Activated T-cell treated with anti-CD3 and anti-CD28 coated beads, Interleukin-2, amount 50 U/mL, for 48 hours (primary cell): ENCODE data around the gene LRP1-AS.

Experiments
- DNase-seq, 2 experiments: peaks; one replicate each; pipeline ENCODE4 v3.0.0-alpha.2; 2020

The LRP1-AS gene

DNA sequence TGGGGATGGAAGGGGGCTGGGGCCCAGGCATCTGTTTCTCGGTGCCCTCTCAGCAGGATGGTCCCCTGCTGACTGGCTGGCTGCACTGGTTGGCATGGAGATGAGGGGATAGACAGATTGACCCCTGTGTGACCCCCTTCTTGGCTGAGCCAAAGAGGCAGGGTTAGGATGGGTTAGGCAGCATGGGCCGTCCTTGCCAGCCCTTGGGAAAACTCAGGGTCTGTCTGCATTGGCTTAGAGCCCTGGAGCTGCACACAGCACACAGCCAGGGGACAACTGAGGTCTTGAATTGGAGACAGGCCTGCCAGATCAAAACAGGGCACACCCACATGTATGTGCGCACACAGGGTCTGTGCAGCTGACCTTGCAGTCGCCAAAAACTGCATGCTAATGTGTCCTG lies 11.2 kb upstream of the LRP1-AS start:
- no peak for DNase-seq

DNA sequence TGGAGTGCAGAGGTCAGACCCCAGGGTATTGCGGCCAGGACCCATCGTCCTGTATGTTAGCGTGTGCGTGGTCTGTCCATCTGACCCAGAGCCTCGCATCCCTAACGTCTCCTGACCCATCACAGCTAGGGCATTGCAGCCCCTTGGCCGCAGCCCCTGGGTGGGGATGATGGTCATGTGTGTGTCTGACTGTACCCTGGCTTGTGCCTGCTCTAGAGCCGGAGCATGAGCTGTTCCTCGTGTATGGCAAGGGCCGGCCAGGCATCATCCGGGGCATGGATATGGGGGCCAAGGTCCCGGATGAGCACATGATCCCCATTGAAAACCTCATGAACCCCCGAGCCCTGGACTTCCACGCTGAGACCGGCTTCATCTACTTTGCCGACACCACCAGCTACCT lies 10.8 kb upstream of the LRP1-AS start:
- DNase-seq, result no peak

DNA sequence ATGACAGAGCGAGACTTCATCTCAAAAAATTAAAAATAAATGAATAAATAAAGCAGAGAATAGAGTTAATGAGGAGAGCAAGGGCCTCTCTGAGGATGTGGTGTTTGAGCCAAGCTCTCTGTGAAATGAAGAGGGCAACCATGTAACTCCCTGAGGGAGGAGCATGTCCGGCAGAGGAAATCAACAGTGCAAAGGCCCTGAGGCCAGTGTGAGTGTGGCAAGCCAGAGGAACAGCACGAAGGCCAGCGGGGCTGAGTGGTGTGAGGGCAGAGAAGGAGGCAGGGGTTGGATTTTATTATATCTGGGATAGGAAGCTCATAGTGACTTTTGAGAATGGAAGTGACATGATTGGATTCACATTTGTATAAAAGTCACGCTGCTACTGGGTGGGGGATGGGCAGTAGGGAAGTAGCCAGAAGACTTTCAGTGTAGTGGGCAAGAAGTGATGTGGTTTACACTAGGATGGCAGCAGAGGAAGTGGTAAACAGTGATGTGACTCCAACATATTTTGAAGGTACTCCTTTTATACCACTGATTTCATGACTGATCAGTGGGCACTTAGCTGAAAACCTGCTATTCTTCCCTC lies 10.3 kb upstream of the LRP1-AS start:
- no peak for DNase-seq

DNA sequence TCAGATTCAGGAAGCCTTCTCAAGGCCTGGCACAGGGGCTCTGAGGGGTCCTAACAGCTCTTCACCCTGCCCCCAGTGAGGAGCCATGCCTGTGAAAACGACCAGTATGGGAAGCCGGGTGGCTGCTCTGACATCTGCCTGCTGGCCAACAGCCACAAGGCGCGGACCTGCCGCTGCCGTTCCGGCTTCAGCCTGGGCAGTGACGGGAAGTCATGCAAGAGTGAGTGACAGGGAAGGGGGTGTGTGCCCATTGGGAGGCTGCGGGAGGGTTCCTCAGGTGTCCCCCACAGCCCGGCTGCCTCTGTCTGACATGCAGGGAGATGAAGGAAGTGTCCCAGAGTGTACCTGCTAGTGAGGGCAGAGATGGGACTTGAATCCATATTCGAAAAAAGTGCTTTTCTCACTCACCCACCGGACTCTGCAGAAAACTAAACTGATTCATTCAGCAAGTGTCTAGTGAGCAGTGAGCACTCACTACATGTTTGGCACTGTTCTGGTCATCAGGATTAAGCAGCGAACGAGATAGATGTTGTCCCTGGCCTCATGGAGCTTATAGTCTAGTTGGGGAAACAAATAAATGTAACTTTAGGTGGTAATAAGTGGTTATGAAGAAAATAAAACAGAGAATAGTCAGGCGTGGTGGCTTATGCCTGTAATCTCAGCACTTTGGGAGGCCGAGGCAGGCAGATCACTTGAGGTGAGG lies 9.4 kb upstream of the LRP1-AS start:
- DNase-seq, result no peak

DNA sequence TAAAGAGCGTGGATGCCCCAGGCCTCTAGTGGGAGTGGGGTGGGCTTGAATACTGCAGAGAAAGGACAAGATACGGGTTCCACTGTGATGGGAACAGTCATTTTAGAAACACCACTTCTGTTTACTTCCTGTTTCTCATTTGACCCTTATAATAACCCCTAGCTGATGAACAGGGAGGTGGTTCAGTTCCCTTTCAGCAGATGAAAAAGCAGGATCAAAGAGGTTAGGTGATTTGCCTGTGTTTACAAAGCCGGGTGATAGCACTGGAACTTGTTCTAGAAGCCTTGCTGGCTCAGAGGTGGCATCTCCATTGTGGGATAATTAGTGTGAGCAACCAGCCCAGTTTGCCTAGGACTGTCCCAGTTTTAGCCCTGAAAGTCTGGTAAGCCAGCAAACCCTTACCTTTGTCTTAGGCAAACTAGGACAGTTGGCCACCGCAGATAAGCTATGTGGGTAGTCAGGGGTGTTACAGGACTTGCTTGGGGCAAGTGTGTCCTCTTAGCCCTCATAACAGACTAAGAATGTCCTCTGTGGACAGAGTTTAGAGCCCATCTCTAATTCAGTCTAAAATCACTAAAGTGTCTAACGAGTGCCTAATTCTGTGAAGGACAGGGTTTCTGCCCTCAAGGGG lies 7.5 kb upstream of the LRP1-AS start:
- DNase-seq, result no peak

DNA sequence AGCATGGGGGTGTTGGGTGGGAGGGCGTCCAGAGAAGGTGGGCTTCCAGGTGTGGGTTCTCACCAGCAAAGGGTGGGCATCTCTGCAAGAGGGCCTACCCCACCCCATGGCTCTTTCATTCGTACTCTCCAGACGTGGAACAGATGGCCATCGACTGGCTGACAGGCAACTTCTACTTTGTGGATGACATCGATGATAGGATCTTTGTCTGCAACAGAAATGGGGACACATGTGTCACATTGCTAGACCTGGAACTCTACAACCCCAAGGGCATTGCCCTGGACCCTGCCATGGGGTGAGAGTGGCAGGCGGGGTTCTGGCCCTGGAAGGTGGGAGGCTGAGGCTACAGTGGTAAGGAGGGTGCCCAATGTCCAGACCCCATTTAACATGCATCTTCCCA lies 6.7 kb upstream of the LRP1-AS start:
- no peak for DNase-seq

DNA sequence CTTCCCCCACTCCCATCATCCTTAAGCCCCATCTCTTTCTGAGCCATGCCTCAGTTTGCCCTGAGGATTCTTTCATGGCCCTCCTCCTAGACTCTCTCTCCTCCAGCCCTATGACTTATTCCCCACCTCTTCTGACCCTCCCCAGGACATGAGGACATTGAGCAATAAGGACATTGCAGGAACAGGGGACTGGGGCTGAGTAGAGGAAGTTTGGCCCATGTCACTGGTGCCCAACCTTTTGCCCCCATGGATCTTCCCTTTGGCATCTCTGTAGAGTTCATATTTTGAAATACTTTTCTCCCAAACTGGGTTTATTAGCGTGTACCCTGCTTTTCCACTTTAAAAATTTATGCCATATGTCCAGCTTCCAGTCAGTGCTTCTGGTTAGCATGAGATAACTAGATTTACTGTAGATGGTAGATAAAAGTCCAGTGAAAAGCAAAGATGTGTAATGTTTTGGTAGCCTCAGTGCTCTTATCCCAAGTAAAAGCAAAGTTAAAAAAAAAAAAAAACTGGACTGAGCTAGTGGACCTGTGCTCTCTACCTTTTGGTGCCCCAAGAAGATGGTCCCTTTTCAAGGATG lies 6.1 kb upstream of the LRP1-AS start:
- no peak for DNase-seq

DNA sequence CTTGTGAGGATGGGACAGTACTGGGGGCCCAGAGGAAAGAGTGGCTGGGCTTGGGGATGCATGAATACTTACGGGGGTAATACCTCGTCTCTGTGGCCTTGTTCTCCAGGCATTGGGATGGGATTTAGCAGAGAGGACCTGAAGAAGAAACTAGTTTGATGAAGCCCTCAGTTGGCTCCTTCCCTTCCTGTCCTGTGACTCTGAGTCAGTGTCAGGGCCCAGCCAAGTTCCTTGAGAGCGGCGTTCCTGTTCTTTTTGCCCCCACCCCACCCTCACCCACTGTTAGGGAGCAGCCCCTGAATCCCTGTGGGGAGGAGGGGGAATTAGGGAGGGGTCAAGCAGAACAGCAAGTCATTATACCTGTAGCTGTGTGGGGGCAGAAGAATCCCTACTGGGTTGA lies 5.2 kb upstream of the LRP1-AS start:
- DNase-seq, result no peak

DNA sequence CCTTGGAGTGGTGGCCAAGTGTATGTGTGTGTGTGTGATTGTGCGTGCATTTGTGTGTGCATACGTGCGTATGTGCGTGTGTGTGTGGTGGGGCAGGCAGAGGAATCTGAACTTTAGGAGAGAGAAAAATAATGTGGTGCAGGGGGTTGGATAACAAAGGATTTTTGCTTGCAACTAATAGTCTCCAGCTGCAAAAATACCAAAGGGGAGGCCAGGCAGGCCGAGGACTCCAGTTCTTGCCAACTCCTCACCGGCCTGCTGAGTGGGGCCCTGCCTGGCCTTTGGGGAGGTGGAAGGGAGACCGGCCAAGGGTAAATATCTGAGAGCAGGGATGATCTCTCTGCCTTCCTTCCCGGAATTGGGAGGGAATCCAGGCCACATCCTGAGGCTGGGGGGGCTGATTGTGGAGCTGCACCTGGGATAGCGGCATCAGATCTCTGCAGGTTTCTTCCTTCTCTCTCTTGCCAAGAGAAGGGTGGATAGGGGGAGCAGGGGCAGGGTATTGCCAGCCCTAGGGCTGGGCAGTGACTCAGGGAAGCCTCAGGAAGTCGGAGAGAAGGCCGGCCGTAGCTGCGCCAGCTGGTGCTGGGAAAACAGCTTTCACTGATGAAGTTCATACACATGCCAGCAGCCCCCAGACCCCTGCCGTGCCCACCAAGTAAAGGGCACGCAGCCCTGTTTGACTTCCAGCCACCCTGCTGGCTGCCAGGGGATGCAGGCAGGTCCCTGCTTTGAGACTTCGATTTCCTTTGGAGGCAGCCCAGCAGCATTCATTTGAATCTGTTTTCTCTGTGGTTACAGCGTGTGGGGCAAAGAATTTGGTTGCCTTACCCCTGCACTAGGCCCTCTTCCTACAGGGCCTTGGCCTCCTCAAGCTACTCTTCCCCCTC lies 4.6 kb upstream of the LRP1-AS start:
- DNase-seq, result no peak

DNA sequence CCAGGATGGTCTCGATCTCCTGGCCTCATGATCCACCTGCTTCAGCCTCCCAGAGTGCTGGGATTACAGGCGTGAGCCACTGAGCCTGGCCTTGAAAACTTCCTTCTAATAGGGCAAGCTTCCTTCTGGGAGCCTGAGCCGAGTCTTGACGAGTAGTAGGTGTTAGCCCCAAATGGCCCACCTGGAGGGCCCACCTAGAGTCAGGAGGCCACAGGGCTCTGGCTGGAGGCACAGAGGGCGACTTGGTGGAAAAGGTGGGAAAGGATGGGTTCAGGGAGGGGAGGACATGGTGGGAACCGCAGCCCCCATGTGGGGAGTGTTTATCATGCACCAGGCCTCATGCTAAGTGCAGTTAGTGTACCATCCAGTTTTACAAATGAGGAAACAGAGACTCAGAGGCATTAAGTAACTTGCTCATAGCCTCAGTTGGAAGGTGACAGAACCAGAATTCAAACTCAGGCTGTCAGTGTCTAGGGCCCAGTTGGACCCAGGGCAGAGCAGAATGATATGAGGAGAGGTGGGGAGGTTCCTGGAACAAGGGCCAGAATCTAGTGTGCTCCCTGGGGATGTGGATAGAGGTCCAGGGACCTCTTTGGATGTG lies 3.1 kb upstream of the LRP1-AS start:
- DNase-seq, result no peak

DNA sequence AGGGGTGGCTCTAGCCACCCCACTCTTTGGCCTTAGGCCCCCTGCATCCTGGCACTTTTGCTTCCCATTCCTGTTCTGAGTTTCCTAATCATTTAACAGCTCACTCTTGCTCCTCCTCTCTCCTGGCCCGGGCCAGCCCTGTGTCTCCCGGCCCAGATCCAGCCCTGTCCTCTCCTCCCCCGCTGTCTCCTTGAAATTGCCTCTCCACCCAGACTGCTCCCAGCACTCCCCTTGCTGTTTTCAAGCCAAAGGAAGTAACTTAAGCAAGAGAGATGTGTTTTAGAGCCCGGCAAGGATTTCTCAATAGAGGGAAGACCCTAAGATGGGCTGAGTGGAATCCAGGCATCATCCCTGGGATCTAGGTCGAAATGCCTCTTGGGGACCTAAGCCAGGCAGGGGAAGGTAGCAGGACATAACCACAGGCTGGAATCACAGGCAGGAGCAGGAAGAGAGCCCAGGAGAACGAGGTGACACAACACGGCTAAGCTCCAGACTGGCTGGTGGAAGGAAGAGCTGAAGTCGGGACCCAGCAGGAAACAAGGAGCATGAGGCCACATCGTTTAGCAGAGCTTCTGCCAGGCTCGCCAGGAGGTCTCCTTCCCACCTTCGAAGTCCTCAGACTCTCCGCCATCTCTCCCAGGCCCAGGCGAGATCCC lies 2.0 kb upstream of the LRP1-AS start:
- no peak for DNase-seq

DNA sequence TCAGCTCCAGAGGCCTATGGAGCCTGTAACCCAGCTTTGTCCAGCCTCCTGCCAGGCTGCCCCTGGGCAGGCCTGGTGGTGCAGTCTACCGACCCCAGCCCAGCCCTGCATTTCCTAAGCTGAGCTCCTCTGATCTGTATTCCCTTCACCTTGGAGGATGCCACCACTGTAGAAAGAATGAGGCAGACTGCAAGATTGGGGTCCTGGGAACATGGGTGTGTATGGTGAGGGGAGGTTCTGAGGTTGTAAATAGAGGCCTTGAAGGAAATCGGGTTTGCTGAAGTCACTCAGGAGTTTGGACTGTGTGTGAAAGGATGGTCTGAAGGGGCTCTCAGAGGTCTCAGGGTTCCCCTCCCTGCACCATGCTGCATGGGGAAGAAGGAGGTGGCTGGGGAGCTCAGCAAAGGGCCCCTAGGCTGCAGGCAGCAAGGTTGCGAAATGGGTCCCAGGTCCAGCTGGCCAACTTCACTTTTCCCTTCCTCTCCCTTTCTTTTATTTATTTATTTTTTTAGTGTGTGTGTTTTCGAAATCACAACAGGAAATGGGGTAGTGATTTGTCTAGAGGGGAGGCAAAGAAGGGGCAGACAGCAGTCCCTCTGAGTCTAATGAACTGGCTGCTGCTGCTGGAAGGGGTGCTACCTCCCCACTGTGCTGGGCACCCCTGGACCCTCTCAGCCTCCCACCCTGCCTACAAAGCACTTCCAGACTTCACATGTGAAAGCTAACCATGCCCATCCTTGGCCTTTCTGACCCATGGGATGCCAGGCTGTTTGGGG lies 1.2 kb upstream of the LRP1-AS start:
- no peak for DNase-seq

DNA sequence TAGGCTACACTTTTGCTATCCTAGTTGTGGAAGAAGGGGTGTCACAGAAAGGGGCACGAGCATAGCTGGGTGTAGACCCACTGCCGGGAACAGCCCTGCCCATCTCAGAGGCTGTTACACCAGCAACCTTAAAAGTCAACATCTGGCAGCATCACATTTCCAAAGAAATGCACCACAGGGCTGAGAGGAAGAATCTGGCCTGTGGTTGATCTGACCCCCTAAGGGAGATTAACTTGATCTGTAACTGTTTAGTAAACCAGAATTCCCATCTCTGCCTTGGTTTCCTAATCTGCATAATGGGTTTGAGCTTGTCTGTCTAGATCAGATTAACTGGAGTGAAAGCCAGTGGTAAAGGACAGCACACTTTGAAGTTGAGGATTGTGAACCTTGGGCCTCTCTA lies 1.3 kb downstream of the LRP1-AS start:
- no peak for DNase-seq

DNA sequence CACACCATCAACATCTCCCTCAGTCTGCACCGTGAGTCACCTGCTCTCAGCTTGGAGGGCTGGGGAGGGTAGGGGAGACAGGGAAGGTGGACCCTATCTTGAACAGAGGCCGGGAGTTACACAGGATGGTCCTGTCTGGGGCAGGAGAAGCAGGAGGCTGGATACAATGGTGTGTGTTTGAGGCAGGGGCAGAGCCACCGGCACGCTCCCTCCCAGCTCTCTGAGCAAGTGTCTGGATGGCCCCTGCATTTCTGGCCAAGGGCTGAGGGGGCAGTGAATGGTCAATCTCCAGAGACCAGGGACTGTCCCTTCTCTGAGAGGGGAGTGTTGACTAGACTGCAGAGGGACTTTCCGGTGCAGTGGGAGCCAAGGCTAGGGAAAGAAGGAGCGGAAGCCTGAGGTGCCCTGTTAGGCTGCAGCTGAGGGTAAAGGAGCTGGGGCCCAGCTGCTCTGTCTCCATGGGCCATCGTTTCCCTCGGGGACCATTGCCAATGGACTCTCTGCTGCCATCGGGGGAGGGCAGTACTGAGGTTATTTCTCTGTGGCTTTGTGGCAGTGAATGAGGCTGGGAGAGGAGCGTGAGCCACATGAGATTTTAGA lies 1.9 kb downstream of the LRP1-AS start:
- DNase-seq, result no peak

DNA sequence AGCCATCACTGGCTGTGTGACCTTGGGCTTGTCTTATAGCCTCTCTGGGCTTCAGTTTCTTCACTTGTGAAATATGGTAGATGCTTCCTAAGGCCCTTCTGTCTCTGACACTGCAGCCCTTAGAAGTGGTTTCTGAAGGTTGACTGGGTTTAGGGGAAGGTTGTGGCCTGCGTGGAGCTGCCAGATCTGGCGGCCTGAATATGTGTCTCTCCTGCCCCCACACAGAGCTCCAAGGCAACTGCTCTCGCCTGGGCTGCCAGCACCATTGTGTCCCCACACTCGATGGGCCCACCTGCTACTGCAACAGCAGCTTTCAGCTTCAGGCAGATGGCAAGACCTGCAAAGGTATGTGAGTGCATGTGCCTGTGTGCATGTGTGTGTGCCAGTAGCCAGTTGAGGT lies 4.0 kb downstream of the LRP1-AS start:
- no peak for DNase-seq

DNA sequence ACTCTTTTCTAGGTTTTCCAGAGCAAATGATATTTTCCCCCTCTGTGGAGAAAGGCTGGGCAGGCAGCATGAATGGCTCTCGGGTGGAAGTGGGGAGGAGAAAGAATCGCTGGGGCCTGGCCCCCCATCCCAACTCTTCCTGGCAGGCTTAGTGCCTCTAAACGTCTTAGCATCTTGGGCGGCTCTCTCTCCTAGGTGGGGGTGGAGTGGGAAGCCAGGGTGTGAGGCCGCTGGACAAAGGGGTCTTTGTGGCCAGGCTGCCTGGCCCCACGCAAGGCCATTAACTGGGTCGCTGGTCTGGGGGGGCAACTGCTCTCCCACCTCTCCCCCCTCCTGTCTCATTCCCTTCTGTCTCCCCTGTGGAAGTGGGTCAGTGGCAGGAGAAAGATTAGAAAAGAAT lies 4.7 kb downstream of the LRP1-AS start:
- DNase-seq, result no peak

DNA sequence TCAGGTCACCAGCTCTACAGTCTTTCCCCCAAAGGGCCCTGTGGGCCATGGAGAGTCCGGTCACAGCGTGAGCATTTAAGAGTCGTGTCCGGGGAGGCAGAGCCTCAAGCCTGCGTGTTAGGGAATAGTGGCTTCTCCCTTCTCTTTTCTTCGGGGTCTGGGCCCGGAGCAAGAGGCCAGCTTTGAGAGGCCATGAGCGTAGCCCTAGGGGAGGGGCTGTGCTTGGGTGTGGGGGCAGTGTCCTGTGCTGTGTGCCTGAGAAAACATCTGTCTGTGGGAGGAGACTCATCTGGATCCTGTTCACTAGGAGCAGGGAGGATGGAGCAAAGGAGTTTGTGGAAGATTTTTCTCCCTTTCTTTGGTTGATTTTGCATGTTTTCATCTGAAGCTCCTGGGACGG lies 5.3 kb downstream of the LRP1-AS start:
- DNase-seq, result no peak

DNA sequence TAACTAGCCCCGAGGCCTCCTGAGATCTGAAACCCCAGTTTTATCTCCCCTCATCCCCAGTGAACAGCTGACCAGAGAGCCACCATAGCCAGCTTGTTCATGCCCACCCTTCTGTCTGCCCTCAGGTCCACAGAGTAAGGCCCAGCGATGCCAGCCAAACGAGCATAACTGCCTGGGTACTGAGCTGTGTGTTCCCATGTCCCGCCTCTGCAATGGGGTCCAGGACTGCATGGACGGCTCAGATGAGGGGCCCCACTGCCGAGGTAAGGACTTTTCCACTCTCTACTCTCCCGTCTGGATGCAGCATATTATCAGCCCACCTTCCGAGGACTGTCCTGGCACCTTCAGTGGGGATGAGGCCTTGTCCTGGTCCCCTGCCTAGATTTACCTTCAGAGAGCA lies 6.2 kb downstream of the LRP1-AS start:
- no peak for DNase-seq

DNA sequence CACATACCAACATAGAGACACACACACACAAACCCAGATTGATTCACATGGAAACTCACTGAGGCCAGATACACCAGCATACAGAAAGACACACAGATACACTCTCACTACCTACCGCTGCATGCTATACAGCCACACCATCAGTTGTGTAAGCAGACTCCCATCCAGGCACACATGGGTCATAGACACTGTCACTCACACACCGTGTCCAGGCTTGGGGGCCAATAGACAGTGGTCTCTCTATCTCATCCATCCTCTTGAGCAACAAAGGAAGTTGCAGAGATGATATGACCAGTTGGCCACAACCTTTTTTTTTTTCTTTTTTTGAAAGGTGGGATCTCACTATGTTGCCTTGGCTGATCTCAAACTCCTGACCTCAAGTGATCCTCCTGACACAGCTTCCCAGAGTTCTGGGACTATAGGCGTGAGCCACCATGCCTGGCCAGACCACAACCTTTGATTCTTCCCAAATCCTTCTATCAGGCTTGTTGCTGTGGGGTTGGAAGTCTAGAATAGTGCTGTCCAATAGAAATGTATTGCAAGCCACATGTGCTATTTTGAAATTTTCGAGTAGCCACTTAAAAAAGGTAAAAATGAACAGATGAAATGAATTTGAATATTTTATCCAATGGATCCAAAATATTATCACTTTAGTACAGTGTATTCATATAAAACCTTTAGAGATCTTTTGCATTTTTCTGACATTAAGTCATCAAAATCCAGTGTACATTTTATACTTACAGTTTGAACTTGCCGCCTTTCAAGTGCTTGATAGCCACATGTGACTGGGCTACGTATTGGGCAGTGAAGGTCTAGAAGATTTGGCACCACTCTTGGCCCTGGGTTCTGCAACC lies 7.4 kb downstream of the LRP1-AS start:
- no peak for DNase-seq
